GM19043 (cell line): ENCODE results near the gene IQSEC1.

Source experiments
- ATAC-seq: cut with Tn5 transposase; IDR thresholded peaks from one replicate; pipeline ENCODE4 v1.9.1; 2021; ENCODE audit warnings: low read depth; ENCODE audit not compliant: unreplicated experiment

IQSEC1 gene

GRCh38 chr3:12902181-12902999, 170.8 kb downstream of the IQSEC1 start:
- ATAC-seq: no peak

GRCh38 chr3:12901623-12902045, 171.6 kb downstream of the IQSEC1 start:
- no peak for ATAC-seq

GRCh38 chr3:12900885-12901411, 172.3 kb downstream of the IQSEC1 start:
- no peak for ATAC-seq

GRCh38 chr3:12898965-12899755, 174.1 kb downstream of the IQSEC1 start:
- no peak for ATAC-seq

- no peak for ATAC-seq
Measured at GRCh38 chr3:12898290-12898964, 174.8 kb downstream of the IQSEC1 start.

- ATAC-seq: no peak
Measured at GRCh38 chr3:12897381-12898289, 175.6 kb downstream of the IQSEC1 start.

- ATAC-seq: no peak
Measured at GRCh38 chr3:12896063-12896985, 176.9 kb downstream of the IQSEC1 start.

- ATAC-seq: no peak
Measured at GRCh38 chr3:12895391-12896062, 177.7 kb downstream of the IQSEC1 start.

- no peak for ATAC-seq
Measured at GRCh38 chr3:12894629-12895028, 178.6 kb downstream of the IQSEC1 start.

- ATAC-seq: no peak
Measured at GRCh38 chr3:12893852-12894251, 179.4 kb downstream of the IQSEC1 start.

- ATAC-seq: no peak
Measured at GRCh38 chr3:12893247-12893646, 180.0 kb downstream of the IQSEC1 start.

GRCh38 chr3:12892840-12893189, 180.4 kb downstream of the IQSEC1 start:
- ATAC-seq: no peak

GRCh38 chr3:12891985-12892839, 181.0 kb downstream of the IQSEC1 start:
- ATAC-seq: no peak

- ATAC-seq: no peak
Measured at GRCh38 chr3:12891391-12891984, 181.7 kb downstream of the IQSEC1 start.

GRCh38 chr3:12890610-12891390, 182.4 kb downstream of the IQSEC1 start:
- ATAC-seq: no peak

- no peak for ATAC-seq
Measured at GRCh38 chr3:12886736-12887135, 186.5 kb downstream of the IQSEC1 start.
